GM21367 (cell line): ENCODE results near the gene PLB1.
"Not testable (repeated sequence)": the region's sequence is repeated elsewhere in the genome, so short reads cannot be mapped to it uniquely, and the experiment has no call there.

Experiments
- ATAC-seq: cut with Tn5 transposase; IDR thresholded peaks from one replicate; pipeline ENCODE4 v1.9.1; 2021; ENCODE audit not compliant: unreplicated experiment

Gene PLB1

DNA sequence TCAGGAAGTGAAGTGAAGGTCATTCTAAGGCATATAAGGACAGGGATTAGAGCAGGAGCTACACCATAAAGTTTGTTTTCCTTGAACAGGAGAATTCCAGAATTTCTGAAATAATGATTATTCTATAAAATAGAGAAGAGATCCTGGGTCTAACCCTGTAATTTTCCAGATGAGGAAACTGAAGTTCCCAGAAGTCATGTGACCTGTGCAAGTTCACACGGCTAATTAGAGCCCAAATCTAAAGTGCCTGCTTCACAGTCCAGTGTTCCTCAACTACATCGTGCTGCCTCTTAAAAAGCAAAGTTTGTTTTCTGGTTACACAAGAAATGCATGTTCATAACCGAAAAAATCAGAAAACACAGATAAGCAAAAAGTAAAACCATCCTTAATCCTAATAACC is 34.9 kb downstream of the PLB1 start:
- no peak for ATAC-seq

DNA sequence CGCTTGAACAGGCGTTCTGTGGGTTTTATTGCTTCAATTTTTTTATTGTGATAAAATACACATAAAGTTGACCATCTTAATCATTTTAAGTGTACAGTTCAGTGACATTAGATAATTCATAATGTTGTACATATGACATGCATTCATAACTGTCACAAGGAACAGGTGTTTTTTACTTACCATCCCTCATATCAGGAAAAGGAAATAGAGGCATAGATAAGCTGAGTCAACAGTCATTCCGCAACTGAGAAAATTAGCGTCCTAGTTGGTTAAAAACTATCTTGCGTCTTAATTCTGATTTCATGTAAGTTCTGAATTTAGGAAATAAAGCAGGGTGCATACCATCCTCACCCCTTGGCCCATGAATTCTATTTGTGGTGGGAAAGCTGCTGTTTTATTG is 36.5 kb downstream of the PLB1 start:
- no peak for ATAC-seq

DNA sequence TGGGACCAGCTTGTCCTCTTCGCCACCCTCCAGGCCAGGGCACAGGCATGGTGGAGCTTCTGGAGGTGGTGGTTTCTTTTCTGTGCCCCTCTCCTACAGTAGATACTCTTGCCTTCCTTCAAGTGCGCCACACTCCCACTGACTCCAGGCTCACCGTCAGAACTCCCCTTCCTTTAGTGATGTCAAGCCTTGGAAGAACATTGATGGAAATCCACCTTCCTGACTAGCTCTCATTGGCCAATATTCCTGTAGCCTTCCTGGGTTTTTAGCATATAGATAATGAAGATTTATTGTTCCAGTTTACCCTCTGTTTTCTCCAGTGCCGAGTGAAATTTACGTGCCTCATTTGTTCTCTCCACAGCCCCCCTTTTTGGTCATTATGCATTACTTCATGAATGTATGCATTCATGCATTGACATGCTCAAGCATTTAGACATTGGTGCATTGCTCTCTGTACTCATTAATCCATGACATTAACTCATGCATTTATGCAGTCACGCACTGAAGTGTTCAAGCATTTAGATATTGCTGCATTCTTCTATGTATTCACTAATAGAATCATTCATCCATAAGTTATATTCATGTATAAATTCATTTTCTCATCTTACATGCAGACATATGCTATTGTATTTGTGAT is 37.3 kb downstream of the PLB1 start:
- ATAC-seq = no peak

GRCh38 chr2:28534817-28535216 is 39.0 kb downstream of the PLB1 start:
- no peak for ATAC-seq

- ATAC-seq = no peak
Observed at GRCh38 chr2:28538134-28538533, 42.3 kb downstream of the PLB1 start.

DNA sequence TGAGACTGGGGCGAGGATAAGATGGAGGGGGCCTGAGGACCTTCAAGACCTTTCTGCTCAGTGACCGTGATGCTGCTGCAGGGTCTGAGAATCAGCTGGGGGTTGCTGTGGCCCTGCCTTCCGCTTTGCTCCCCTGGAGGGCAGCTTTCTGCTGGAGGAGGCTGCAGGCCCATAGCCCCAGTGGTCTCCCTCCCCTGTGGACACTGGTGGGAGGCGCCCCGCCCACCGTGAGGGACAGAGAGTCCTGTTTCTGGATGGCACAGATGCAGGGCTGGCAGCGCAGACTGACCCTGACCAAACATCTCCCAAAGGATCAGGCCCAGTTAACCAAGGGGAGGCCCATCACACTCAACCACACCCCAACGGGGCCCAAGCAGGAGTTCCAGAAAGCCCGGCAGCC is 42.8 kb downstream of the PLB1 start:
- no peak for ATAC-seq

- ATAC-seq = no peak
Observed at GRCh38 chr2:28539118-28539541, 43.3 kb downstream of the PLB1 start.

GRCh38 chr2:28543316-28544035 is 47.6 kb downstream of the PLB1 start:
- ATAC-seq = no peak

- no peak for ATAC-seq
Observed at GRCh38 chr2:28544036-28544346, 48.1 kb downstream of the PLB1 start.

- no peak for ATAC-seq
Observed at GRCh38 chr2:28544405-28544921, 48.6 kb downstream of the PLB1 start.

DNA sequence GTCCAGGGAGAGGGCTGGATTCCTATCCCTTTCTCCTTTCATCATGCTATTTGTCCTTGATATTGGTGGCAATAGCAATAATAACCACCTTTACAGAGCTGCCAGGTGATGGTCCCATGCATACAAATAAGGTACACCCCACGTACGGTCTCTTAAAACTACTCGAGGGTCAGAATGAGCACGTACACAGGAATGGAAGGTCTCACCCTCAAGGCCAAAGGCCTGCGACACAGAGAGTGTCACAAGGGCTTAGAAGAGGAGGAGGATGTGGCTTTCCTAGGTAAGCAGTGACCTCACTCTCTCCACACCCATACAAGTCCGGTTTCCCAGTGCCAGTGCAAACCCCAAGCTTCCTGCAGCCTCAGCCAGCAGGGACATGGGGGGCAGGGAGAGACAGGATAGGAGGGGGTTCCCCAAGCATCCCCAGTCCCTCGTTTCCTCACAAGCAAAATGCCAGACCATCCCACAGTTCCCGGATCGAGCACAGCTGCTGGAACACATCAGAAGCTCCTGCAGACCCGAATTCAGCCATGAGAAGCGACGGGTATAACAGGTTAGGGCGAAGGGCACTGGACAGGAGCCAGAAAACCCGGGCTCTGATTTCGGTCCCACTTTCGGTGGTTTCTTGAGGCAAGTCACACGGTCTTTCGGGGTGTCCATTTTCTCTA is 49.2 kb downstream of the PLB1 start:
- ATAC-seq = no peak

- no peak for ATAC-seq
Observed at GRCh38 chr2:28545590-28546200, 49.8 kb downstream of the PLB1 start.

- no peak for ATAC-seq
Observed at GRCh38 chr2:28546242-28546641, 50.4 kb downstream of the PLB1 start.

- no peak for ATAC-seq
Observed at GRCh38 chr2:28547223-28547860, 51.5 kb downstream of the PLB1 start.

DNA sequence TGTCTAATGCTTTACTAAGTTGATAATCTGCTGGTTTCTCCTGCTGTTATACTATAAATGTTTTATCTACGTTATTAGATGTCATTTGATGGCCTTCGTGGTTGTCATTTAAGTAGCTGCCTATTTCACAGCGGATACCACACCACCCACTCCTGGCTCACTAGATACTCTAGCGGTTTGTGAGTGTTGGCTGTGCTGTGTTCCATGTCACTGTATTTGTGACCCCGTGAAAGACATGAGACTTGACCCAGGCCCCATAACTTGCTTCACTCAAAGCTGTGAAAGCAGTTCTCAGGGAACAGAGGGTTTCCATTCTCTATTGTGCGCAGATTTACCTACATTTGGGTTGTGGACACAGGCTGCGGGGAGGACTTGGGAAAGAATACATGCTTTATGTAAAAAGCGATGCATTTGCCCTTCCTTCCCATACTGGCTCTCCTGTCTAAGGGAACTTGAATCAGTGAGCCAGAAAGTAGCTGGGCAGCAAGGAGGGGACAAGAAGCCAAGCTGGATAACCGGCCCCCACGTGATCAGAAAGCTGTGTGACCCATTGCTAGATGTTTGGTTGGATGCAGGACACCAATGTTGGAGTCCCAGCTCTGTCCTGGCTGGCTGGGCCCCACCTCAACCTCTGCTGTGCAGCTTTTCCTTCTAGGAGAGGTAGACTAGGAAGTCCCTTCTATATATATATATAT is 52.2 kb downstream of the PLB1 start:
- ATAC-seq = no peak

DNA sequence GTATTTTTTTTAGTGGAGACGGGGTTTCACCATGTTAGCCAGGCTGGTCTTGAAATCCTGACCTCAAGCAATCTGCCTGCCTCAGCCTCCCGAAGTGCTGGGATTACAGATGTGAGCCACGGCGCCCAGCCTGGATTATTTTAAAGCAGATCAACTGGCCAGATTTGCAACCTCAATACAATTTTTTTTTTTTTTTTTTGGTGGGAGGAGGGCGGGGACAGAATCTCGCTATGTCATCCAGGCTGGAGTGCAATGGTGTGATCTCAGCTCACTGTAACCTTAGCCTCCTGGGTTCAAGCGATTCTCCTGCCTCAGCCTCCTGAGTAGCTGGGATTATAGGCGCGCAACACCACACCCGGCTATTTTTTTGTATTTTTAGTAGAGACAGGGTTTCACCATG is 54.5 kb downstream of the PLB1 start:
- not testable (repeated sequence) for ATAC-seq

DNA sequence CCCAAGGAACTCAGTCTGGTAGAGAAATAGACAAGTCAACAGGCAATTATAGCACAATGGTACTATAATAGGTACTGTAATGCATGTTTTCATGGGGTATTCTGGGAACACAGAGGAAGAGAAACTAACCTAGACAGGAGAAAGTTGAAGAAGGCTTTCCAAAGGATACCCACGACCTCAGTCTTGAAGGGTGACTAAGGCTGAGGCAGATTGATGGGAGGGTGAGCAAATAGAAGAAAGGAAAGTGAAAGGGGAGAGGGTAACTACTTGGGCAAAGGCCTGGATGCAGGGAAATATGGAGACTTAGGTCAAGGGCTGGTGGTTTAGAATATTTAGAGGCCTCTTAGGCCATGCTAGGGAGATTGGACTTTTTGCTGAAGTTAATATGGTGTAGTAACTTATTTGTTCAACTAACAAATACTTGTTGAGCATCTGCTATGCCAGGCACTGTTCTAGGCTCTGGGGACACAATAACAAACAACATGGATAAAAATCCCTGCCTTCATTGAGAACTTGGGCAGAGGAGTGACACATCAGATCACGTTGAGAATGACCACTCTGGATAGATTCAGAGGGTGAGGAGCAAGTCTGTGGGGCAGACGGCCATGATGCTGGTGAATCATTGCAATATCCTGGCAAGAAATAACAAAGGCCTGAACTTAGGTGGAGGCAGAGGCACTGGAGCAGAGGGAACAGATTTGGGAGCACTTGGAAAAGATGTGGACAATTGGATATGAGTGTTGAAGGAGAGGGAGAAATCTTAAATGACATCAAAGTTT is 56.4 kb downstream of the PLB1 start:
- no peak for ATAC-seq

DNA sequence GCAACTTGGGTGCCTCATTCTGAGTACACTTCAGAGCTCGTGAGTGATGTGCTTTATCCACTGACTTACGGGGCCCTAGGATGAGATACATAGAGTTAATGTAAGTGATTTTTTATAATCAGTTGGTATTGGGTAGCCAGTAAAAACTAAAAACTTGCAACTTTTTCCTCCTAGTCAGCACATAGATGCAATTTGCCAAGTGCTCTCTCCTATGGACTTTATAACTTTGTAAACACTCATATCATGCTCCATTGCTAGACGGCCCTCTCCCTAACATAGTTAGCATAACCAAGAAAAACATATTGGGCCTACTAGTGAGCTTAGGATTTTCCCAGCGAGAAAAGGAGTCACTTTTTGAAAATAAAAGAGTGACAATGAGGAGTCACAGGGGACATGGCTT is 60.4 kb downstream of the PLB1 start:
- no peak for ATAC-seq

- ATAC-seq = no peak
Observed at GRCh38 chr2:28557389-28558131, 61.7 kb downstream of the PLB1 start.
